Liver (tissue), 9 donors: Measurements from ENCODE around the gene ERBB4. TPM values are rescaled to one million over a fixed set of nuclear protein-coding genes. Genes with fewer than 3 reads are reported as not detected.

Source experiments
- DNase-seq: peaks from one replicate; pipeline ENCODE4 v3.0.0-alpha.2; 2017; ENCODE audit warnings: low spot score
- H3K27ac ChIP-seq, 2 donors: one replicate each; pipeline ENCODE4 v1.7.0; 2013; ENCODE audit warnings: inconsistent platforms in 2 of 2, low read length in 2 of 2, control low read depth in 1 of 2, low read depth in 1 of 2, mild to moderate bottlenecking in 1 of 2
- H3K27me3 ChIP-seq, 4 donors: one replicate each; pipeline versions ENCODE4 v1.6.1 to v1.7.0; 2013; ENCODE audit warnings: low read length in 3 of 4, inconsistent platforms in 1 of 4, mild to moderate bottlenecking in 1 of 4, moderate library complexity in 1 of 4; ENCODE audit not compliant: control insufficient read depth in 4 of 4, insufficient read depth in 4 of 4
- H3K36me3 ChIP-seq, 4 donors: one replicate each; pipeline versions ENCODE4 v1.6.1 to v1.7.0; 2013; ENCODE audit warnings: low read length in 3 of 4, mild to moderate bottlenecking in 3 of 4, low read depth in 1 of 4, moderate library complexity in 1 of 4; ENCODE audit not compliant: control insufficient read depth in 4 of 4, insufficient read depth in 3 of 4
- H3K4me1 ChIP-seq, 4 donors: one replicate each; pipeline versions ENCODE4 v1.6.1 to v1.7.0; 2013; ENCODE audit warnings: low read length in 3 of 4, mild to moderate bottlenecking in 3 of 4, moderate library complexity in 1 of 4; ENCODE audit not compliant: control insufficient read depth in 4 of 4, insufficient read depth in 4 of 4
- H3K4me3 ChIP-seq, 3 donors: one replicate each; pipeline versions ENCODE4 v1.6.1 to v1.7.0; 2013; ENCODE audit warnings: low read length in 3 of 3, control low read depth in 1 of 3, low read depth in 1 of 3, mild to moderate bottlenecking in 1 of 3
- H3K9ac ChIP-seq, 2 donors: one replicate each; pipeline ENCODE4 v1.7.0; 2013; ENCODE audit warnings: low read length in 2 of 2, mild to moderate bottlenecking in 2 of 2, moderate library complexity in 2 of 2, control low read depth in 1 of 2, low read depth in 1 of 2
- H3K9me3 ChIP-seq, 4 donors: one replicate each; pipeline versions ENCODE4 v1.6.1 to v1.7.0; 2013; ENCODE audit warnings: low read length in 3 of 4; ENCODE audit not compliant: control insufficient read depth in 4 of 4
- ATF3 ChIP-seq: IDR thresholded peaks from 2 replicates; pipeline ENCODE4 v1.6.1; 2016; ENCODE audit warnings: antibody characterized with exemption
- FOXA1 ChIP-seq: IDR thresholded peaks from 2 replicates; pipeline ENCODE4 v1.6.1; 2016; ENCODE audit warnings: antibody characterized with exemption
- FOXA2 ChIP-seq: IDR thresholded peaks from 2 replicates; pipeline ENCODE4 v1.6.1; 2016; ENCODE audit warnings: antibody characterized with exemption
- GABPA ChIP-seq, 2 donors: IDR thresholded peaks in 1 of 2; conservative IDR thresholded peaks in 1 of 2; 2 replicates each; pipeline ENCODE4 v1.6.1; 2016; ENCODE audit warnings: antibody characterized with exemption in 2 of 2, mild to moderate bottlenecking in 1 of 2, moderate library complexity in 1 of 2
- HNF4A ChIP-seq, 2 donors: conservative IDR thresholded peaks; 2 replicates each; pipeline ENCODE4 v1.6.1; 2016; ENCODE audit warnings: antibody characterized with exemption in 2 of 2, mild to moderate bottlenecking in 2 of 2
- HNF4G ChIP-seq: IDR thresholded peaks from 2 replicates; pipeline ENCODE4 v1.6.1; 2016; ENCODE audit warnings: antibody characterized with exemption
- NR2F2 ChIP-seq: IDR thresholded peaks from 2 replicates; pipeline ENCODE4 v1.6.1; 2016; ENCODE audit warnings: antibody characterized with exemption
- RAD21 ChIP-seq, 2 donors: IDR thresholded peaks; 2 replicates each; pipeline ENCODE4 v1.6.1; 2016; ENCODE audit warnings: antibody characterized with exemption in 2 of 2, mild to moderate bottlenecking in 2 of 2
- RXRA ChIP-seq, 2 donors: IDR thresholded peaks; 2 replicates each; pipeline ENCODE4 v1.6.1; 2017 to 2018; ENCODE audit warnings: antibody characterized with exemption in 2 of 2, mild to moderate bottlenecking in 1 of 2
- SP1 ChIP-seq: IDR thresholded peaks from 2 replicates; pipeline ENCODE4 v1.6.1; 2018; ENCODE audit warnings: antibody characterized with exemption, mild to moderate bottlenecking
- YY1 ChIP-seq: IDR thresholded peaks from 2 replicates; pipeline ENCODE4 v1.6.1; 2016; ENCODE audit warnings: antibody characterized with exemption, mild to moderate bottlenecking
- WGBS: extraction: QIAGEN DNeasy Blood & Tissue Kit; methylation state at CpG from one replicate; pipeline ENCODE4 v1.1.7; 2013; 5-methylcytosine and 5-hydroxymethylcytosine counted together
- polyA plus RNA-seq, 2 donors: library from polyadenylated mRNA; stranded (reverse) in 1 of 2; unstranded in 1 of 2; fragments of 200-250 nt in 1 of 2; fragments of >200 nt in 1 of 2; fragmentation: Nextera tagmentation in 1 of 2; extraction: Ambion mirVana in 1 of 2; gene quantifications; one replicate each; pipeline versions ENCODE4 v1.2.1 to v1.2.3, GENCODE V29; 2013 to 2015
- total RNA-seq, 2 donors: library from RNA; depleted of rRNA; stranded (reverse); fragments of >200 nt; gene quantifications; one replicate each; pipeline ENCODE4 v1.2.3, GENCODE V29; 2014
- TF ChIP-seq, protein P1 (sequence below): fragments of 150-350 bp; IDR thresholded peaks from 2 replicates; pipeline ENCODE4 v1.5.1; 2017; ENCODE audit warnings: improper control_type of control experiment, low read depth, low read length; ENCODE audit not compliant: missing input control
- TF ChIP-seq, protein P2 (sequence below): IDR thresholded peaks from 2 replicates; pipeline ENCODE4 v1.6.1; 2016; ENCODE audit warnings: antibody characterized with exemption
- TF ChIP-seq, protein P3 (sequence below): IDR thresholded peaks from 2 replicates; pipeline ENCODE4 v1.6.1; 2016; ENCODE audit warnings: antibody characterized with exemption, mild to moderate bottlenecking
- donor health status: healthy.
- donor health status: healthy.
- donor health status: healthy.
- donor health status: healthy.
- donor health status: healthy.

The ERBB4 gene
- total and polyA plus RNA-seq, 4 donors, result 0.03 to 0.42 TPM; not detected in 2

DNA sequence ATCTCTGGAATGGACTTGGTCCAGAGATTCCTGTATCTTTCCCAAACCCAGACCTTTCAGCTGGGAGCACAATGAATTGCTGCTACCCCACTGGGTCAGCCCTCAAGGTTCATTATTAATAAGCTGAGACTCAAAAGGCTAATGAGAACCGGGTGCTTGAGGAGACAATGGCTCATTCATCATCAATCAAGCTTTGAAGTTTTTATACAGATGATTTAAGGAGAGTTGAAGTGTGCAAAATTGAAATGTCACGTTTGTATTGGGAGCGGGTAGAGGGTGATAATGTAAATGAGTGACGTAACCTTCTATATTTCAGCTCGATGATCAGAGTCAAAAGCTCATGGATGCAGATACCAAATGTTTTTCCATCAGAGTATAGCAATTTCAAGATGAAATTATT, 744.9 kb downstream of the ERBB4 start:
- H3K27ac ChIP-seq, result no peak overlapping the region
- no peaks in the 10 kb centered on the region for H3K36me3 ChIP-seq
- H3K9ac ChIP-seq, result no peak overlapping the region
- no peaks in the 10 kb centered on the region for H3K4me1 ChIP-seq
- H3K9me3 ChIP-seq, result no peaks in the 10 kb centered on the region
- 67% methylated on average over 5 of the region's 5 CpGs for WGBS
- TF ChIP-seq RAD21 (IDR thresholded peaks at IDR 0.05) (no peak), FOXA1 (no peak), GABPA (IDR thresholded peaks at IDR 0.05 in 1 of 2, conservative IDR thresholded peaks at IDR 0.05 in 1 of 2) (no peak), HNF4A (conservative IDR thresholded peaks at IDR 0.05) (no peak)
- TF ChIP-seq, protein P1, sequence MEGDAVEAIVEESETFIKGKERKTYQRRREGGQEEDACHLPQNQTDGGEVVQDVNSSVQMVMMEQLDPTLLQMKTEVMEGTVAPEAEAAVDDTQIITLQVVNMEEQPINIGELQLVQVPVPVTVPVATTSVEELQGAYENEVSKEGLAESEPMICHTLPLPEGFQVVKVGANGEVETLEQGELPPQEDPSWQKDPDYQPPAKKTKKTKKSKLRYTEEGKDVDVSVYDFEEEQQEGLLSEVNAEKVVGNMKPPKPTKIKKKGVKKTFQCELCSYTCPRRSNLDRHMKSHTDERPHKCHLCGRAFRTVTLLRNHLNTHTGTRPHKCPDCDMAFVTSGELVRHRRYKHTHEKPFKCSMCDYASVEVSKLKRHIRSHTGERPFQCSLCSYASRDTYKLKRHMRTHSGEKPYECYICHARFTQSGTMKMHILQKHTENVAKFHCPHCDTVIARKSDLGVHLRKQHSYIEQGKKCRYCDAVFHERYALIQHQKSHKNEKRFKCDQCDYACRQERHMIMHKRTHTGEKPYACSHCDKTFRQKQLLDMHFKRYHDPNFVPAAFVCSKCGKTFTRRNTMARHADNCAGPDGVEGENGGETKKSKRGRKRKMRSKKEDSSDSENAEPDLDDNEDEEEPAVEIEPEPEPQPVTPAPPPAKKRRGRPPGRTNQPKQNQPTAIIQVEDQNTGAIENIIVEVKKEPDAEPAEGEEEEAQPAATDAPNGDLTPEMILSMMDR, result no peak
- TF ChIP-seq, protein P2, sequence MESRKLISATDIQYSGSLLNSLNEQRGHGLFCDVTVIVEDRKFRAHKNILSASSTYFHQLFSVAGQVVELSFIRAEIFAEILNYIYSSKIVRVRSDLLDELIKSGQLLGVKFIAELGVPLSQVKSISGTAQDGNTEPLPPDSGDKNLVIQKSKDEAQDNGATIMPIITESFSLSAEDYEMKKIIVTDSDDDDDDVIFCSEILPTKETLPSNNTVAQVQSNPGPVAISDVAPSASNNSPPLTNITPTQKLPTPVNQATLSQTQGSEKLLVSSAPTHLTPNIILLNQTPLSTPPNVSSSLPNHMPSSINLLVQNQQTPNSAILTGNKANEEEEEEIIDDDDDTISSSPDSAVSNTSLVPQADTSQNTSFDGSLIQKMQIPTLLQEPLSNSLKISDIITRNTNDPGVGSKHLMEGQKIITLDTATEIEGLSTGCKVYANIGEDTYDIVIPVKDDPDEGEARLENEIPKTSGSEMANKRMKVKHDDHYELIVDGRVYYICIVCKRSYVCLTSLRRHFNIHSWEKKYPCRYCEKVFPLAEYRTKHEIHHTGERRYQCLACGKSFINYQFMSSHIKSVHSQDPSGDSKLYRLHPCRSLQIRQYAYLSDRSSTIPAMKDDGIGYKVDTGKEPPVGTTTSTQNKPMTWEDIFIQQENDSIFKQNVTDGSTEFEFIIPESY, result no peak
- H3K4me3 ChIP-seq, result no peak overlapping the region
- no peak for DNase-seq
- no peaks in the 10 kb centered on the region for H3K27me3 ChIP-seq

- H3K9me3 ChIP-seq, result no peaks in the 10 kb centered on the region
- no peaks in the 10 kb centered on the region for H3K27me3 ChIP-seq
- no peak overlapping the region for H3K27ac ChIP-seq
- no peak overlapping the region for H3K4me3 ChIP-seq
- no peaks in the 10 kb centered on the region for H3K36me3 ChIP-seq
- no peak overlapping the region for H3K9ac ChIP-seq
- H3K4me1 ChIP-seq, result no peaks in the 10 kb centered on the region
- no peak for TF ChIP-seq NR2F2
- TF ChIP-seq GABPA (IDR thresholded peaks at IDR 0.05 in 1 of 2, conservative IDR thresholded peaks at IDR 0.05 in 1 of 2), result no peak
- no peak for TF ChIP-seq SP1
- no peak for TF ChIP-seq FOXA2
- TF ChIP-seq, protein P2, result no peak
- TF ChIP-seq YY1, result no peak
- TF ChIP-seq ATF3, result no peak
- TF ChIP-seq RAD21 (IDR thresholded peaks at IDR 0.05), result no peak
- no peak for TF ChIP-seq HNF4G
- TF ChIP-seq, protein P3, sequence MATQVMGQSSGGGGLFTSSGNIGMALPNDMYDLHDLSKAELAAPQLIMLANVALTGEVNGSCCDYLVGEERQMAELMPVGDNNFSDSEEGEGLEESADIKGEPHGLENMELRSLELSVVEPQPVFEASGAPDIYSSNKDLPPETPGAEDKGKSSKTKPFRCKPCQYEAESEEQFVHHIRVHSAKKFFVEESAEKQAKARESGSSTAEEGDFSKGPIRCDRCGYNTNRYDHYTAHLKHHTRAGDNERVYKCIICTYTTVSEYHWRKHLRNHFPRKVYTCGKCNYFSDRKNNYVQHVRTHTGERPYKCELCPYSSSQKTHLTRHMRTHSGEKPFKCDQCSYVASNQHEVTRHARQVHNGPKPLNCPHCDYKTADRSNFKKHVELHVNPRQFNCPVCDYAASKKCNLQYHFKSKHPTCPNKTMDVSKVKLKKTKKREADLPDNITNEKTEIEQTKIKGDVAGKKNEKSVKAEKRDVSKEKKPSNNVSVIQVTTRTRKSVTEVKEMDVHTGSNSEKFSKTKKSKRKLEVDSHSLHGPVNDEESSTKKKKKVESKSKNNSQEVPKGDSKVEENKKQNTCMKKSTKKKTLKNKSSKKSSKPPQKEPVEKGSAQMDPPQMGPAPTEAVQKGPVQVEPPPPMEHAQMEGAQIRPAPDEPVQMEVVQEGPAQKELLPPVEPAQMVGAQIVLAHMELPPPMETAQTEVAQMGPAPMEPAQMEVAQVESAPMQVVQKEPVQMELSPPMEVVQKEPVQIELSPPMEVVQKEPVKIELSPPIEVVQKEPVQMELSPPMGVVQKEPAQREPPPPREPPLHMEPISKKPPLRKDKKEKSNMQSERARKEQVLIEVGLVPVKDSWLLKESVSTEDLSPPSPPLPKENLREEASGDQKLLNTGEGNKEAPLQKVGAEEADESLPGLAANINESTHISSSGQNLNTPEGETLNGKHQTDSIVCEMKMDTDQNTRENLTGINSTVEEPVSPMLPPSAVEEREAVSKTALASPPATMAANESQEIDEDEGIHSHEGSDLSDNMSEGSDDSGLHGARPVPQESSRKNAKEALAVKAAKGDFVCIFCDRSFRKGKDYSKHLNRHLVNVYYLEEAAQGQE, result no peak
- TF ChIP-seq RXRA (IDR thresholded peaks at IDR 0.05), result no peak
- WGBS, result 64% methylated on average over 4 of the region's 4 CpGs
- DNase-seq, result no peak
Observed at GRCh38 chr2:211789982-211790381, 748.6 kb downstream of the ERBB4 start.
